C4-2B (cell line): Measurements from ENCODE around the gene THADA.

Source experiments
- ZFX ChIP-seq: fragments of 450-650 bp; IDR thresholded peaks from 2 replicates; pipeline ENCODE4 v1.6.1; 2017
- TF ChIP-seq, protein P1 (sequence below): fragments of 450-650 bp; conservative IDR thresholded peaks from 2 replicates; pipeline ENCODE4 v1.5.1; 2017; ENCODE audit warnings: mild to moderate bottlenecking

GRCh38 chr2:43370146-43370545 is 225.7 kb downstream of the THADA start:
- TF ChIP-seq, protein P1, sequence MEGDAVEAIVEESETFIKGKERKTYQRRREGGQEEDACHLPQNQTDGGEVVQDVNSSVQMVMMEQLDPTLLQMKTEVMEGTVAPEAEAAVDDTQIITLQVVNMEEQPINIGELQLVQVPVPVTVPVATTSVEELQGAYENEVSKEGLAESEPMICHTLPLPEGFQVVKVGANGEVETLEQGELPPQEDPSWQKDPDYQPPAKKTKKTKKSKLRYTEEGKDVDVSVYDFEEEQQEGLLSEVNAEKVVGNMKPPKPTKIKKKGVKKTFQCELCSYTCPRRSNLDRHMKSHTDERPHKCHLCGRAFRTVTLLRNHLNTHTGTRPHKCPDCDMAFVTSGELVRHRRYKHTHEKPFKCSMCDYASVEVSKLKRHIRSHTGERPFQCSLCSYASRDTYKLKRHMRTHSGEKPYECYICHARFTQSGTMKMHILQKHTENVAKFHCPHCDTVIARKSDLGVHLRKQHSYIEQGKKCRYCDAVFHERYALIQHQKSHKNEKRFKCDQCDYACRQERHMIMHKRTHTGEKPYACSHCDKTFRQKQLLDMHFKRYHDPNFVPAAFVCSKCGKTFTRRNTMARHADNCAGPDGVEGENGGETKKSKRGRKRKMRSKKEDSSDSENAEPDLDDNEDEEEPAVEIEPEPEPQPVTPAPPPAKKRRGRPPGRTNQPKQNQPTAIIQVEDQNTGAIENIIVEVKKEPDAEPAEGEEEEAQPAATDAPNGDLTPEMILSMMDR = no peak
- no peak for TF ChIP-seq ZFX
